GM12874 (cell line): ENCODE data around the gene YPEL5.

Experiments
- TF ChIP-seq, protein P1 (sequence below): IDR thresholded peaks from 2 replicates; pipeline ENCODE4 v1.5.1; 2011; ENCODE audit warnings: low read depth, mild to moderate bottlenecking, control low read depth, low read length, moderate library complexity; ENCODE audit not compliant: insufficient read depth

Gene YPEL5

GRCh38 chr2:30191819-30192271 is 45.0 kb downstream of the YPEL5 start:
- TF ChIP-seq, protein P1, sequence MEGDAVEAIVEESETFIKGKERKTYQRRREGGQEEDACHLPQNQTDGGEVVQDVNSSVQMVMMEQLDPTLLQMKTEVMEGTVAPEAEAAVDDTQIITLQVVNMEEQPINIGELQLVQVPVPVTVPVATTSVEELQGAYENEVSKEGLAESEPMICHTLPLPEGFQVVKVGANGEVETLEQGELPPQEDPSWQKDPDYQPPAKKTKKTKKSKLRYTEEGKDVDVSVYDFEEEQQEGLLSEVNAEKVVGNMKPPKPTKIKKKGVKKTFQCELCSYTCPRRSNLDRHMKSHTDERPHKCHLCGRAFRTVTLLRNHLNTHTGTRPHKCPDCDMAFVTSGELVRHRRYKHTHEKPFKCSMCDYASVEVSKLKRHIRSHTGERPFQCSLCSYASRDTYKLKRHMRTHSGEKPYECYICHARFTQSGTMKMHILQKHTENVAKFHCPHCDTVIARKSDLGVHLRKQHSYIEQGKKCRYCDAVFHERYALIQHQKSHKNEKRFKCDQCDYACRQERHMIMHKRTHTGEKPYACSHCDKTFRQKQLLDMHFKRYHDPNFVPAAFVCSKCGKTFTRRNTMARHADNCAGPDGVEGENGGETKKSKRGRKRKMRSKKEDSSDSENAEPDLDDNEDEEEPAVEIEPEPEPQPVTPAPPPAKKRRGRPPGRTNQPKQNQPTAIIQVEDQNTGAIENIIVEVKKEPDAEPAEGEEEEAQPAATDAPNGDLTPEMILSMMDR = no peak

GRCh38 chr2:30192314-30192713 is 45.5 kb downstream of the YPEL5 start:
- TF ChIP-seq, protein P1 = no peak

DNA sequence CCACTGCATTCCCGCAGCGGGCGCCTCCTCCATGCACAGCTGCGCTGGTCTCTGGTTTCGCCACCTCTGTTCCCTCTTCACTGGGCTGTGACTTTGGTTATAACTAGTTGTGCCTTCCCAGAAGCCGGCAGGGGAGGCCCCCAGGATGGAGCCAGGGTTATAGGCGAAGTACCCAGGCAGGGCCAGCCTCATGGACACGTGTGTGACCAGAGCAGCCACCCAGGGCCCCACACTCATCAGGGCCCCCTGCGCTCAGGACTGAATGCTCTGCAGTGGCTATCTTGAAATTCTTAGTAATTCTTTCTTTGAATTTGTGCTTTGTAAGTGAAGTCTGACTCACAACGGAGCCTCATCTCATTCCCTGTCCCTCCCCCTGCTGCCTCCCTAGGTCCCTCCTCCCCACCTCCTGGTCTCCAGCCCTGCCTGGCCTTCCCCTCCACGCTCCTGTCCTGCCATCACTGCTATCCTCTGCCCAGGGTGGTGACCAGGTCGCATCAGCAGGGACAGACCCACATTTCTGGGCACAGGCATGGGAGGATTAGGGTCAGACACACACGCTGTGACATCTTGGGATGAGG is 46.4 kb downstream of the YPEL5 start:
- TF ChIP-seq, protein P1 = no peak

DNA sequence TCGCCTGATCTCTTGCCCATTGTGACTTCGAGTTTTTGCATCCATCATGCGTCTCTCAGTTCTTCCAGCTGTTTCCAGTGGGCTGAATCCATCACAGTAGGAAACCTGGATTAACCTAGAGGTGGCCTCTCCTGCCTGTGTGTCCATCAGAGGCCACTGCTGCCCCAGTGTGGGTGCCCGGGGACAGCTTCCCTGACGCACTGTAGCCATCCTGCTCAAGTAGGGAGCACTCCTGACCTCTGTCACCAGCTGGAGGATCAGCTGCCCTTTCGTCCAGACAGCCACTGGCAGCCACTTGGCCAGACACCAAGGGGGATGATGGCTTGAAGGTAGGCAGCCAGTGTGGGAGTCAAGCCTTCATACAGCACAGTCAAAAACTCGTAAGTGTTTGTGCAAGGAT is 47.6 kb downstream of the YPEL5 start:
- TF ChIP-seq, protein P1 = no peak

DNA sequence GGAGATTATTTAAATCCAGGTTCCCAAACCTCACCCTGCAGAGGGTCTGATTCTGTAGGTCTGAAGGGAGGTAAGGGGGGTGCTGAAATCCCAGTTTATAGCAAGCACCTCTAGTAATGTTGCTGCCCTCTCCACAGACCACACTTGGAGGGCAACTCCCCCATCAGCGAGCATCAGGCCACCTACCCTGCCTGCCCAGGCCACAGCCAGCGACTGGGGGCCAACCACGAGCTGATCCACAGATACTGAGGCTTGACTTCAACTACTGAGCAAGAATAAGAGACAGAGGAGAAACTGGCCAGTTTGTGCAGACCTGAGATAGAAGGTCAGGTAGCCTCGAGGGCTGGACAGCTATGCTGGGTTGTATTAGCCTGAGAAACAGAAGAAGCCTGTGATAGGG is 48.2 kb downstream of the YPEL5 start:
- TF ChIP-seq, protein P1 = no peak

GRCh38 chr2:30197570-30198192 is 50.9 kb downstream of the YPEL5 start:
- TF ChIP-seq, protein P1 = no peak

GRCh38 chr2:30201990-30202389 is 55.2 kb downstream of the YPEL5 start:
- TF ChIP-seq, protein P1 = no peak
